Stomach (tissue), 4 donors: ENCODE data around the gene ZDHHC1.

Experiments used
- CTCF ChIP-seq, 7 experiments: fragments of 450-650 bp in 4 of 7; fragments of 200-600 bp in 3 of 7; sonication (generic) in 3 of 7; IDR thresholded peaks; one replicate each; pipeline ENCODE4 v1.5.1; 2016 to 2019; ENCODE audit warnings: antibody characterized with exemption in 7 of 7, control low read depth in 2 of 7, mild to moderate bottlenecking in 1 of 7
- EP300 ChIP-seq: sonication (generic); formaldehyde crosslinking; IDR thresholded peaks from one replicate; pipeline ENCODE4 v1.6.1; 2017; ENCODE audit warnings: antibody characterized with exemption
- POLR2A ChIP-seq, 4 donors: fragments of 450-650 bp; IDR thresholded peaks; one replicate each; pipeline ENCODE4 v1.6.1; 2016; ENCODE audit warnings: antibody characterized with exemption in 4 of 4, control low read depth in 2 of 4, mild to moderate bottlenecking in 1 of 4, moderate library complexity in 1 of 4
- POLR2AphosphoS5 ChIP-seq, 3 donors: sonication (generic); formaldehyde crosslinking; IDR thresholded peaks; one replicate each; pipeline ENCODE4 v1.6.1; 2016; ENCODE audit warnings: antibody characterized with exemption in 3 of 3

GRCh38 chr16:67437513-67437912, 21.2 kb upstream of the ZDHHC1 start:
- TF ChIP-seq CTCF (IDR thresholded peaks at IDR 0.05) (no peak), POLR2A (IDR thresholded peaks at IDR 0.05) (no peak), POLR2AphosphoS5 (IDR thresholded peaks at IDR 0.05) (no peak), EP300 (no peak)
